ENCODE data around the gene CFAP43.

Gene CFAP43

DNA sequence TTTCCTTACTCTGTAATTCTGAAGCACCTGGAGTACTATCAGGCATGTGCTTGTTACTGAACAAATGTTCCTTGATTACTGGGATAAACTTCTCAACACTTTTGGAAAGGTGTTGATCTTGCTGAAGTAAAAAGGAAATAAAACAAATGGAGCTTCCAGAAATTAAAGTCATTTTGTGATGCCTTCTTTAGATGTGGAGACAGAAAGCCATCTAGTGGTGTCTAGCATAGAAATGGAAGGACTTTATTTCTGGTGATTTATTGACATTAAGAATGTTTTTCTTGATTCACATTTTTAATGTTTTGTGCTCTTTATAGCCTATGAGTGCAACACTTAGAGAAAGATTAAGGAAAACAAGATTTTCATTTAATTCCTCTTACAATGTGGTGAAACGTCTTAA lies 108.8 kb downstream of the CFAP43 start:
- DNase-seq, result no peak

DNA sequence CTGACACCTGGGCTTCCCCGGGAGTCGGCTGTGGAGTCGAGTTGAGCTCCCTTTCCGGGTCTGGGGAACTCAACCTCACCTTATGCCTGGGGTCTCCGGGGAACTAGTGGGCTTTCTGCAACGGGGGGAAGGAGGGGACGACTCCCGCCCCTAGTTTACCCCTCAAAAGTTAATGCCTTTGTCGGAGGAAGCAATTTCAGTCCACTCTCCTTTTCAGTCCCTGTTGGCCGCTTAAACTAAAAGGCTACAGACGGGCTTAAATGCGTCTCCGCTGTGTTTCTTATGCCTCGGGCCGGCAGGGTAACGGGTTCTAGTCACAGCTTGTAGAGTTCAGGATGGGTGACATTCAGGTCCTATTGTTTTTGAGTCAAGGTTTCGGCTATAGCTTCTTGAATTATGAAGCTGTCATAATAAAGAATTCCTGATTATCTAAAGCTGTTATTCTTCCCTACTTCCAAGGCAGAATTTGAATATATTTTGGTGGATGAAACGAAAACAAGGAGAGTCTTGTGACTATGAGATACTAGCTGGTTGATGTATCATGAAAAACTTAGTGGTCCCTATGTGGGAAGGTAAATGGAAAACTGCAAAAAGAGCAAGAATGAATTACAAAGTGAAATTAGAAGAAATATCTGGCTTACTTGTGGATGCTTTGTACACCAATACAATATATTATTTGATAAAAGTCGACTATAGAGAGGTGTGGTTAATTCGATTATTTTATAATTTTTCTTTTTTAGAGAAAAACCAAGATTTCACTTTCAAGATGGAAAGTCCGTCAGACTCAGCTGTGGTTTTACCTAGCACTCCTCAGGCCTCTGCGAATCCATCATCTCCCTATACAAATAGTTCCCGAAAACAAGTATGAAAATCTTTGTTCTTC lies 109.7 kb downstream of the CFAP43 start:
- no peak for DNase-seq

DNA sequence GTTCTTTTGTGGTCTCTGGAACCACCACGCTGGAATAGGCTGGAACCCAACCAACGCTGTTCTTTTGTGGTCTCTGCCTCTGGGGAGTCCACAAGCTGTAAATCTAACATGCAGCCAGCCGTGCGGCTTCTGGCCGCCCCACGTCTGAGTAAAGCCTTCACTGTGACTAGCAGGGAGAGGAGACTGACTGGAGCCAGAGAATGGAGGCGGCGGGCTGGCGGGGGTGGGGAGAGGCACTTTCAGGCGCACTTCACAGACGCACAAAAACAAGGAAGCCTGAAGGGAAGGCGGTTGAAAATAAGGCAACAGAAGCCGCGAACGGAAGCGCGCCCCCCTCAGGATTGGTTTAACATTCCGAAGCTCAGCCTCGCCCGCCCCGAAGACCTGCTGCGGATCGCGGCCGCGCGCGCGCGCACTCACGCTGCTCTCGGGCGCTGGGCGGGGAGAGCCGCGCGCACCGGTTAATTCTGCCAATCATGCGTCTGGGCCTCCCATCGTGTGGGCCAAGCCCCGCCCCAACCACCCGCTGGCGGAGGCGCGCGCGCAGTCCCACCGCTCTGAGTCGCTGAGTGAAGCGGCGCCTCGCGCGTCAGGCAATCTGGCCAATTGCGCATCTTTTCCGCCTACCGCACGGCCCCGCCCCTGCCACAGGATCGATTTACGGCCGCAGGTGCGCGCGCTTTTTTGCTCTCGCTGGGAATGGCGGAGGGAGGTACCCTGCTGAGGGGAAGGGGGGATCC lies 110.5 kb downstream of the CFAP43 start, which contains the start of gene SFR1:
Gene SFR1, plus strand, starts transcription at position 687 of the 740 bp plus-strand sequence. Its CDS starts 13 bp downstream, at position 700.
- peak; percentile 96 for DNase-seq

DNA sequence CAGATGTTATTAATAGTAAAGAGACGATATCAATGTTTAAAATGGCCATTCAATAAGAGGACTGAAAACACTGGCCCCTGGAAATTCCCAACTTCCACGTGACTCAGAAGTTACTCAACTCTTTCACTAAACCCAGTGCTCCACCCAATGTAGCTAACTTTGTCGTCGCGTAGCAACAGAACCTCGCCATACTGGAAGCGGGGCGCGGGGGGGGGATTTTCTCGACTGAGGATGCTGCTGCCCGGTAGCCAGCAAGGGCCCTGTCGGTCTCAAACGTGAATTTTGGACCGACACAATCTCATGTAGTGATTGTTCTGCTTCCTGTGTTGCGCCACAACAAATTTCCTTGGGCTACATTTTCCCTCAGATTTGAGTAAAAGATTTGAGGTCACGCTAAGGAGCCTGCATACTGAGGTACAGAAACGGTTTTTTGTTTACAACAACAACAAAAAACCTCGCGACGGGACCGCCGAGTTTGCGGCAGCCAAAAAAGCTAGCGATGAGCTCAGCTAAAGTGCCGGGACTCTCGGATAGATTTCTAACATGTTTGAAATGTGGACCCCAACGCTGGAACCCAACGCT lies 111.2 kb downstream of the CFAP43 start:
- DNase-seq, result no peak

DNA sequence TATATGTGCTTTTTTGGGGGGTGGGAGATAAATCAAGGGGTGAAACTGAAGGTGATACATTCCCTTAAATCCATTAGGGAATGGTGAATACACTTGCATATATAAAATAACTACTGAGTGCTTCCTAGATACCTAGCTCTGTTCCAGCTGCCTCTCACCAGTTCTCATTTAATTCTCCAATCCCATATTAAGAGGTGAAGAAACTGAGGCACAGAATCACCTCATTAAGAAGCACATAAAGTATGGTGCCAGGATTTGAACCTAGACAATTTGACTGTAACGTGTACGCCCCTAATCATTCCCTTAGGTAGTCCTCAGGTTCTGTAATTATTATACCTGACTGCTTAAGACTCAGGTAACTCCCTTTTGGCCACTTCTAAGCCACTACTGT lies 111.7 kb downstream of the CFAP43 start:
- DNase-seq, result no peak

DNA sequence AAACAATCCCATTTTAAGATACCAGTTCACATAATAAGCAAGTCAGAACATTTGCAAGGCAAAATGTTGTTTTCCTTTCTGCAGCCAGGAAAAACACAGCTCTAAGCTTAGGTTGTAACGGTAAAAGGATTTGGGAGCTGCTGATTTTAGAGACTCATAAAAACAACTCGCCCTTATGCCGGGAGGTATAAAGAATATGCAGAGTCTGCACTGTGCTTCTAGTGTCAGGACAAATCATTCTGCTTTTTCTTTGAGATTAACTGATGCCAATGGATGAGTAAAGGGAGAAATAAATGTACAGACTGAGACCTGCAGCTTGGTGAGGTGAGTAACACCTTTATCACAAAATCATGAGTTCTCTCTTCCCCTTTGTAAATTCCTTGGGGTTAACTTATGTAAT lies 112.2 kb downstream of the CFAP43 start:
- no peak for DNase-seq

DNA sequence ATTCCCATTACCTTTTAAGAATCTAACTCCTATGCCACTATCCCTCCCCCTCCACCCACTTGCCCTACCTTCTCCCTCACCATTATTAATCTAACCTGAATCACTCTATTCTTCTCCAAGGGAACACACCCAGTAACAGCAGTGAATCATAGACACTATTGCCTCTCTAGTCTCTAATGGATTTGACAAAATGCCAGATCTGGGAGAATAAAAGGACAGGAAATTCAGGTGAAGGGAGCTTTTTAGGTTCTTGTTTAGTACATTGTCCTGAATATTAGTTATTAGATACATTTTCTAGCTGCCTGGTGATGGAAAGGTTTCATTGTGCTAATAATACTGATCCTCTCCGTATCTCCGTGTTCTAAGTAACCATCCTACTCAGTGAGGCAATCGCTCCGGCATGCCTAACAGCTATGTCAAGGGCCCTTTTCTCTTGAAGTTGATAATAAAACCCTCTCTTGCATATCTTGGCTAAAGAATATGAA lies 114.3 kb downstream of the CFAP43 start:
- DNase-seq, result no peak

DNA sequence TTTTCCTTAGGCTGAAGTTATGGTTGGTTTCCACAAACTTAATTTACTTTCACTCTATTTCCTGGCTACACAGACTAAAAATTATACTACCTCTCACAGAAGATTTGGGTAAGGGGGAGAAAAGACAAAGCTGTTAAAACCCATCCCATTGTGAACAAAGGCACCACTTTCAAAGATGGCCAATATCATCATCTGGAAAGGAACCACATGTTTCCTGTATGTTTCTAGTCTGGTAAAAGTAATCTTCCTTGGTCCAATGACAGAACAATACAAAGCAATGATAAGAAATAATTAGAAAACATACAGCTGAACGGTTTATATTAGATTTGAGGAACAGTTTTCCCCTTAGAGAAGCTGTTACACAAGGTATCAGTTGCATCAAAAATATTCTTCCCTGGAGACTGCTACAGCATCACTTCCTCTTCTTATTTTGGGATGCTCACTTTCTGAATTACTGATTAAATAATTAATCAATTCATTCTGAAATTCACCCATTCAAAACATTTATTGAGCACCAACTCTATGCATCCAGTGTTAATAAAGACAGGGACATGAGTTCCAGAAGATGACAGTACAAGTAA lies 118.7 kb downstream of the CFAP43 start:
- no peak for DNase-seq

DNA sequence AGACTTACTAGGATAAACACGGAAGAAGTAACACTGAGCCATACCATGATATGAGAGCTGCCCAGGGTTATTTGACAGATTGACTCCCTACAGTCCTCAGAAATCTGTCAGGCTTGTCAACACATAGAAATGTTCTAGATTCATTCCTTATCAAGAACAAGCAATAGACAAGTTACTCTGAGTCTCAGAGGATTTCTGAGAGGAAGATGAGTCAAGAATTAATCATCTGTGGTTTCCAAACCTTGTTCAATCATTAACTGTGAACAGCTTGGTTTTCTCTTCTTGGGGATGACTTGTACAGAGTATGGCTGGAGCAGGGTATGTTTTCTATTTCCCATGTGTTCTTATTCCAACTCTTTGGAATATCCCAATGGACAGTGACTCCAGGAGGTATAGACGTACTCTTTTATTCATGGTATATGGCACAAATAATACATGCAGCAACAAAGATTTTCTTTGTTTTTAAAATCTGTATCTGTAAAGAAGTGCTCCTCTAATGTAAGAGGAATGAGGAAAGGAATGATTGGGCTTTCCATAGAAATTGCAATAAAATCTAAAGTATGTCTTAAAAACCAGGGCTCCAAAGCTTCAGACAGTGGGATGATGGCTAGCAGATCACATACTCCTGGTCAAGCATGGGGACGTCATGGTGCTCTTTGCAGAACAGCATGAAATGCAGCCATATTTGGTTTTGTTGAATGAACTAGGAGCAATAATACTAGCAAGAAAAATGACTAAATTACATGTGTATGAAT lies 122.1 kb downstream of the CFAP43 start:
- DNase-seq, result no peak

DNA sequence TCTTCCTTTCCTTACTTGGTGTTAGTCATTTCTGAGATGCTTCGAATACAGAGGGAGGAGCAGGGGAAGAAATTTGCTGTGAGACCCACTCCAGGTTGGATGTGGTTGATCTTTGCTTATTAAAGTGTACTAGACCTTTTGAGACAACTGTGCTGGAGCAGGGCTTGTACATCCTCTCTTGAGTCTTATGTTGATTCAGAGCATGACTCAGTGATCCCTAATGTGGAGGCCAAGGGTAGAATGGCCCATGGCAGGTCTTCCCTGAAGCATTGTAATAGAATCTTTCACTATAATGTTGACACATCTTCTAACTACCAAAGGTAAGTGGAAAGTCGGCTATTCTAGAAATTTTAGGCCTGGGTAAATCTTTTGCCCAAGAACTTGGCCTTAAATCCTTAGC lies 127.2 kb downstream of the CFAP43 start:
- DNase-seq, result no peak

DNA sequence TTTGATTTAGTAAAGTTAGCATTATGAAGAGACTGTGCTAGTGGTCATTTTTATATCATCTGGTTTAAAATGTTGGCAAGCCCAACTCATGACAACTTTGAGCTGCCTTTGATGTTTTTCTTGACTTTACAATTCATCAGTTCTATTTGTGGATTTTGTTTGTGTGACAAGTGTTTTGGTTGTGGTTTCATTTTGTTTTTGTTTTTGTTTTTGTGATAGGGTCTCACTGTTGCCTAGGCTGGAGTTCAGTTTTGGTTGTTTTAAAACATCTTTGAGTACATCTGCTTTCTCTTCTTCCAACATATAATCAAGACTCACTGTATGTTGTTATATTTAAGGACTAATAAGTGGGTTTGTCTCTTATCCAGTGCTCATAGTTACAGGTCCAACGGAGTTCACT lies 127.7 kb downstream of the CFAP43 start:
- no peak for DNase-seq

DNA sequence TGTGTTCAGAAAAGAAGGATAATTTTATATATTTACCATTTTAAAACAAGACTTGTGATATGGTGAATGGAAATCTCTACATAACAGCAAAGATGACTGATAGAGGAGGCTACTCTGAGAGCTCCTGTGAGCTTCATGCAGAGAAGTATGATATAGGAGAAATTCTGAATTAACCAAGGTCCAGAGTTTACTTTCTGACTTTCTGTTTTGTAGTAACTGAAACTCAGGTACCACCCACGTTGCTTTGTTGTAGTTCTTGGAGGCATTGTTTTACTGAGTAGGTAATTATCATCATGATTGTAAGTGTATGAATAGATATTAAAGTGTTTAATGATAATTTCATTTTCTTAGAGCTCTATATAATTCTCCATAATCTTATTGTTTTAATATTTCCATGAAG lies 128.2 kb downstream of the CFAP43 start:
- no peak for DNase-seq

DNA sequence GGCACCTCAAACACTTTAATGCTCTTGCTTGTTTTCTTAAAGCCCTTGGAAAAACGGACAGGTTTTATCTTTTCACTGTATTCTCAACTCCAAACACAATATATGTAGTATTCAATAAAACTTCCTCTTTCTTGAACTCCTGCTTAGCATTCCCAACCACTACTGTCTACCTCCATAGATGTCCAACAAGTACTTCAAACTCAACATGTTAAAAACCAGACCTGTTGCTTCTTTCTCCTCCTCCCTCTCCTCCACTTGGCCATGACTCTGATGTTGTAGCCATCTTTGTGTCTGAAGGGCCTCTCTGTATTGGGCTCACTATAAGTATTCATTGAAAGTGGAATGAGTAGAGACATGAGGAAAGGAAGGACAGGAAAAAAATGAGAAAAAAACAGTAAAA lies 130.3 kb downstream of the CFAP43 start:
- DNase-seq, result no peak

DNA sequence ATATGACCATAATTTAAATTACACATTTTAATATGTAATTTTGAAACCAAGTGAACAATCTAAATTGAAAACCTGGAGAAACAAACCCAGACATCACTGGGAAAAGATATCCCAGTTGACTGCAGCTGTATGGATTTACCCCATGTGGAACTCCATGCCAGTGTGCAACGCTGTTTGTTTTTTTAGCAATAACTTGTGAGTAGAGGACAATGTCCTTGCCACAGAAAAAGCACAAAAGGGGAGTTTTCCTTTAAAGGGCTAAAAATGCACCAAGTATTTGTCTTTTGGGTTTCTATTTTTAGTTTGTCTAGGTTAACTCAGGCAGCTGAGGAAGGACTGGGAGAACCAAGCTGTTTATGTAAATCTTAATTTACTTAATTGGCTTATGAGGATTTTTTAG lies 131.4 kb downstream of the CFAP43 start:
- no peak for DNase-seq

DNA sequence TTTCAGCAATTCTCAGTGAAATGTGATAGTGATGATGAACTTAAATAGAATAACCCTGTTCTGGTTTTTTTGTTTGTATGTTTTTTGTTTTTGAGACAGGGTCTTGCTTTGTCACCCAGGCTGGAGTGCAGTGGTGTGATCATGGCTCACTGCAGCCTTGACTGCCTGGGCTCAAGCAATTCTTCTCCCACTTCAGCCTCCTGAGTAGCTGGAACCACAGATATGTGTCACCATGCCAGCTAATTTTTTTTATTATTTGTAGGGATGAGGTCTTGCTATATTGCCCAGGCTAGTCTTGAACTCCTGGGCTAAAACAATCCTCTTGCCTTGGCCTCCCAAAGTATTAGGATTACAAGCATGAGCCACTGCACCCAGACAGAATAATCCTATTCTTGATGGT lies 132.2 kb downstream of the CFAP43 start:
- no peak for DNase-seq

DNA sequence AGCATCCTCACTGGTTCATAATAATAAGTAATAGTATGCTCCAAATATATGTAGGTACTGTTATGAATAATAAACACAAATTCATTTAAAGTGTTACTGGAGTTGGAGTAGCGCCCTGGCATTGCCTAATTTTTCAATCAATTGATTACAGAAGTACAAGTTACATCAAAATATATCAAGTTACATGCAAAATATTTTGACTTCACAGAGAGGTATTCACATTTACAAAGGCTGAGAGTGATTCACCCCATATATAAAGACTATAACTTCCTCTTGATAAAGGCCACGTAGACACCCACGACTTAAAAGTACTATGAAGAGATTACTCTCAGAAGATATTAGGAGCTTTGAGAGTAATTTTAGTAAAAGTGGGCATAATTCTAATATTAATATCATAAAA lies 132.9 kb downstream of the CFAP43 start:
- DNase-seq, result no peak

DNA sequence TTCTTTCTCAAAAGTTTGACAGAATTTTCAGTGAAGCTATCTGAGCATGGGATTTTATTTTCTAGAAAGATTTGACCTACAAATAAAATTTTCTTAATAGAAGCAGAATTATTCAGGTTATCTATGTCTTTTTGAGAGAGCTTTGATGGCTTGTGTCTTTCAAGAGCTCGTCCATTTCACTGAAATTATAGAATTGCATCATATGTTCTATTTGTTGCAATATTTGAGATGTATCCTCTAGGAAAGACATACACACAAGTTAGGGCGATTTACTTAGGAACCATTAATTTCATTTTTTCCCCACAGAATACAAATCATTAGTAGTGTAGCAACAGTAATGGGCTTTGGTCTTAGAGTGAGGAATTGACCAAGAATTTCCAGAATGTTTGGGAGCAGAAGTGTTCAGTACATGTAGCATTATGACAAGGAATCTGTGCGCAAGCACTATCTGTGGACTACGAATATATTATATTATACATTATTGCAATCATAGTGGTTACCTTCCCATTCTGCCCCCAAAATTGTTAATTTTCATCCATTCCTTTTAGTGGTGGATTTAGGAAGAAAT lies 133.7 kb downstream of the CFAP43 start:
- DNase-seq, result no peak

DNA sequence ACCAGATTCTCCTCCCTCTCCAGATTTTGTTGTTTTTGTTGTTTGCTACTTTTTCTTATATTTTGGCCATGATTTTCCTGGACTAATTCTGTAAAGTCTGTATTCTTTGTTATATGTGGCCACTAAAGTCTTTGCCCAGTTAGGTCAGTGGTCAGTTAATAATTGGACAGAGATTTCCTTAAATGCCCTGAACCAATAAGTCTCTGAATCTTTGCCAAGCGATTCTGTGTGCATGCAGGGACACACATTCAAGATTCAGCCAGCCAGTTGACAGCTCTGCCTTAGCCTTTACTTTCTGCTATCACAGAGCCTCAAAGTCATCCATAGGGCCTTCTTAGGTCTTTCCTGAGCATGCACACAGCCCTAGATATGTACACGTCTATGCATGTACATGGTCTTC lies 135.5 kb downstream of the CFAP43 start:
- no peak for DNase-seq

DNA sequence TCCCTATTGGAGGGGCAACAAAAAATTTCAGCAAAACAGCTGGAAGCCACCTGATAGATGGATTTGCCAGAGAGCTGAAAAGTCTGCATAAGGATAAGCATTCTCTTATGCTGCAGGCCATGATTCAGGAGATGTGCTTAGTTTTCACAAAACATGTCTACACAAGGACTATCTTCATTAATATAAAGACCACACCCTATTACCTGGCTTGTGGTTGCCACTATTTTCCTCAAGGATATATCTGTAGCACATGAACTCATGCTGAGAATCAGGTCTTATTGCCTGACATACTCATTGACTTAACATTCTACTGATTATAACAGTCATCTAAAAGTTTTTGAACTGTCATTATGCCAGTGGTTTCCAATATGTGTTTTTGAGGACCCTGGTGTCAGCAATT lies 139.4 kb downstream of the CFAP43 start:
- no peak for DNase-seq

DNA sequence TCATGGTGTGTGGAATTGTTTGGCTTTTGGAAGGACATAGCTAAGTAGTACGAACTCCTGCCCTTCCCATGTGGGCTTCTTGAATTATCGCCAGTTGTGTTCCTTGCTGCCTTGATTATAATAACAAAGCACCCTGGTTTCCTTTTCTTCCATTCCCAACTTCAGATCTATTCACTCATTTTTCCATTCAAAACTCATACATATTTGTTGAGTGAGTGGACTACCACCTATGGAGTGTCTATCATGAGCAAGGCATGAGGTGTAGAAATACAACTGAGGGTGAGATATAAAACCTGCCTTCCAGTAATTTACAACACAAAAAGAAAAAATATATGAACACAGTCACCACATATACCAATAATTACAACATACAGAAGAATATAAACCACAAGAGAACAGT lies 141.6 kb downstream of the CFAP43 start:
- DNase-seq, result no peak

DNA sequence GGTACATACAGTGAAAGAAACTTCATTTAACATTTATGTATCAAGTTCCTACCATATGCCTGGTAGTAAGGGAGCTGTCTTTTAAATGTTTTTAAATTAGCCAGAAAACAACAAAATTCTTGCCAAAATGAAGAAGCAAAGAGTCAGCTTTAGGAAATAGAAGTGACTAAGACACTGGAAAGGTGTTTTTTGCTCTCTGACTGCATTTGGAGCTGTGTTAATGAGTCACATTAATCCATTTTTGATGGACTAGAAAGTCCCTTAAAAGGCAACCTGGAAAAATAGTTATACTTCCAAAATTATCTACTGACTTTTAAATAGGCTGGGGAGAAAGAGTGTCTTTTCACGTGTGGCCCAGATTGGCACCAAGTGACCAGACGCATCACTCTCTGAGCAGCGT lies 142.5 kb downstream of the CFAP43 start:
- no peak for DNase-seq

DNA sequence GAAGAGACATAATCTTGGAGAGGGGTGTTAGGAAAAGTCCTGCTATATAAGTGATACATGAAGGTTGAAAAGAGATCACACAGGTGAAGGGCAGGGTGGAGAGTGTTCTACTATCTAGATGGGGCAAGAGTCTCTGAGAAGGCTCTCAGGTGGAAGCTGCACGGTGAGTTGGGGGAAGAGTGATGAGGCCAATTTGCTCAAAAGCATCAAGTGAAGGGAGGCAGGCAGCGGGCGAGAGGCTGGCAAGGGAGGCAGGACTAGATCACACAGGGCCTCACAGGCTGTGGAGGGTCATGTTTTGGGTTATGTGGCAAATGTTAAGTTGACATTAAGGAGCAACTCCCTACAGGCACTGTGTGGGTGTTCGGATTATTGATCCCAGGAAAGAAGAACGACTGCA lies 143.9 kb downstream of the CFAP43 start:
- DNase-seq, result no peak
